Measurements from ENCODE around the gene TRIM13. TPM values are rescaled to one million over a fixed set of nuclear protein-coding genes. Genes with fewer than 3 reads are reported as not detected.
A peak's percentile ranks its signal among the peaks of the same experiment; 100 is the strongest.

TRIM13 gene
- total and polyA plus RNA-seq, 2 of the 13 experiments (the other 11 are each of a cell fraction or from before 2014, with no cell fraction given) = 22.0 to 24.4 TPM

DNA sequence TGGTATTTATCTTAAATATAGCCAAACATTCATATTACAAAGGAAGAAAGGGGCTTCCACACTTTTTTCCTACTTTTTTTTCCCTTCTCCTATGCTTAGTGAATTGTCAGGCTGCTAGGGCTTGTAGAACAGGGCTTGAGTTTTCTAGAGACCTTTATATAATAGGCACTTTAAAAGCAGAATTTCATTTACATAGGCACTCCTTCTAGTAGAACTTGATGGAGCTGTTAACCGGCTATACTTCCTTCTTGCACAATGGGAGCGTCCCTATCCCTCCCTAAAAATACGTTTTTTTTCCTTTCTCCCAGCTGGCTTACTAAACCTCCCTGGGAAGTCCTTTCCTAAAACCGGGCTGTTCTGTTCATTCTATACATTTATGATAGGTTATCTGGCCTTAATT, 1.1 kb downstream of the TRIM13 start:
- H3K9me3 ChIP-seq (ENCODE audit: low read length) = no peaks in the 10 kb centered on the region
- WGBS (ENCODE audit: low lambda C conversion rate) = 44% methylated on average over 4 of the region's 4 CpGs
- intact Hi-C loops (cut with micrococcal nuclease; ENCODE audit: unreplicated experiment) = loop anchor here (1.0 to 10.0 kb wide), 2 partner anchors 84 to 247 kb away; no protein-coding TSS in a partner anchor
- H3K4me1 ChIP-seq (ENCODE audit: insufficient read depth, low read length) = peaks cover 38% of the 10 kb centered on the region
- ATAC-seq = no peak
- H3K4me3 ChIP-seq (replicated peaks in 1 of 3; ENCODE audit: insufficient read depth in 1 of 3, low read depth in 2 of 3, low read length in 3 of 3) = peak overlapping the region; percentile 88 to 98 (median 95); a peak in 5 of 6 replicates
- DNase-seq (ENCODE audit: low spot score) = no peak
- BruUV-seq (replicated peaks) = no TSS peak
- peak overlapping the region; percentile 92 for H3K9ac ChIP-seq (ENCODE audit: insufficient read depth, low read depth, low read length)
- peak overlapping the region; percentile 66 for H3K4me2 ChIP-seq (ENCODE audit: low read depth, low read length)
- H3K27ac ChIP-seq (ENCODE audit: extremely low read length, insufficient read depth, low read length) = no peak overlapping the region
- peaks cover 2% of the 10 kb centered on the region in 2 experiments; a peak in 3 of 5 replicates for H3K36me3 ChIP-seq (replicated peaks in 1 of 2; ENCODE audit: control insufficient read depth in 1 of 2, insufficient read depth in 2 of 2, low read length in 2 of 2)
- peak; percentile 4 for FAIRE-seq
- no peak overlapping the region for H2AFZ ChIP-seq (ENCODE audit: low read length)
- CTCF ChIA-PET (ENCODE audit: low intra/inter-chr PET ratio, low total read pairs) = no interaction called here
- H3K79me2 ChIP-seq (ENCODE audit: insufficient read depth, low read length) = peaks cover 20% of the 10 kb centered on the region
- H3K27me3 ChIP-seq (ENCODE audit: control insufficient read depth in 1 of 2, insufficient read depth in 2 of 2, low read length in 2 of 2) = no peaks in the 10 kb centered on the region; a peak in 1 of 5 replicates
- in situ Hi-C loops (cut with HindIII; ENCODE audit: extremely low pct_ligation_motif_present, low pct_unique_long_range_greater_than_20kb) = loop anchor here (25.0 kb wide), 2 partner anchors 539 to 1064 kb away; no protein-coding TSS in a partner anchor
- TF ChIP-seq SP2 (CRISPR knock-in tag; IDR thresholded peaks at IDR 0.05) (no peak), ZNF20 (CRISPR knock-in tag; IDR thresholded peaks at IDR 0.05) (no peak), ESRRA (CRISPR knock-in tag; IDR thresholded peaks at IDR 0.05; ENCODE audit: low read depth) (no peak), ZNF484 (CRISPR knock-in tag; IDR thresholded peaks at IDR 0.05; ENCODE audit: borderline replicate concordance, low read depth) (no peak), FOXO1 (CRISPR knock-in tag; IDR thresholded peaks at IDR 0.05) (no peak), PHF21A (CRISPR knock-in tag; IDR thresholded peaks at IDR 0.05) (no peak), ZSCAN5A (CRISPR knock-in tag; IDR thresholded peaks at IDR 0.05; ENCODE audit: borderline replicate concordance) (no peak), STAG1 (CRISPR knock-in tag; IDR thresholded peaks at IDR 0.05) (no peak), ZNF747 (CRISPR knock-in tag; IDR thresholded peaks at IDR 0.05; ENCODE audit: borderline replicate concordance) (no peak), PAWR (CRISPR knock-in tag; IDR thresholded peaks at IDR 0.05; ENCODE audit: borderline replicate concordance) (no peak), CENPX (CRISPR knock-in tag; IDR thresholded peaks at IDR 0.05) (no peak)
- TF ChIP-seq, protein P1, sequence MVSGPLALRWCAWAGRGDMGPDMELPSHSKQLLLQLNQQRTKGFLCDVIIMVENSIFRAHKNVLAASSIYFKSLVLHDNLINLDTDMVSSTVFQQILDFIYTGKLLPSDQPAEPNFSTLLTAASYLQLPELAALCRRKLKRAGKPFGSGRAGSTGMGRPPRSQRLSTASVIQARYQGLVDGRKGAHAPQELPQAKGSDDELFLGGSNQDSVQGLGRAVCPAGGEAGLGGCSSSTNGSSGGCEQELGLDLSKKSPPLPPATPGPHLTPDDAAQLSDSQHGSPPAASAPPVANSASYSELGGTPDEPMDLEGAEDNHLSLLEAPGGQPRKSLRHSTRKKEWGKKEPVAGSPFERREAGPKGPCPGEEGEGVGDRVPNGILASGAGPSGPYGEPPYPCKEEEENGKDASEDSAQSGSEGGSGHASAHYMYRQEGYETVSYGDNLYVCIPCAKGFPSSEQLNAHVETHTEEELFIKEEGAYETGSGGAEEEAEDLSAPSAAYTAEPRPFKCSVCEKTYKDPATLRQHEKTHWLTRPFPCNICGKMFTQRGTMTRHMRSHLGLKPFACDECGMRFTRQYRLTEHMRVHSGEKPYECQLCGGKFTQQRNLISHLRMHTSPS (CRISPR knock-in tag; IDR thresholded peaks at IDR 0.05; ENCODE audit: low read depth) = no peak
- TF ChIP-seq, protein P2, sequence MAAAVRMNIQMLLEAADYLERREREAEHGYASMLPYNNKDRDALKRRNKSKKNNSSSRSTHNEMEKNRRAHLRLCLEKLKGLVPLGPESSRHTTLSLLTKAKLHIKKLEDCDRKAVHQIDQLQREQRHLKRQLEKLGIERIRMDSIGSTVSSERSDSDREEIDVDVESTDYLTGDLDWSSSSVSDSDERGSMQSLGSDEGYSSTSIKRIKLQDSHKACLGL (CRISPR knock-in tag; IDR thresholded peaks at IDR 0.05) = no peak
- POLR2A ChIA-PET = interaction anchor here (0.7 to 2.3 kb wide), 18 partner anchors 11 to 554 kb away, joined by 3 to 39 read pairs (median 4); partner anchors contain the start of genes CAB39L, KCNRG, SETDB2 and SPRYD7
- H4K20me1 ChIP-seq (ENCODE audit: insufficient read depth, low read length) = no peaks in the 10 kb centered on the region
